ENCODE data around the gene CMTR2. TPM values are rescaled to one million over a fixed set of nuclear protein-coding genes. Genes with fewer than 3 reads are reported as not detected.

CMTR2 gene
- total and polyA plus RNA-seq, 4 donors: 8.8 to 35.7 (median 14.0) TPM

DNA sequence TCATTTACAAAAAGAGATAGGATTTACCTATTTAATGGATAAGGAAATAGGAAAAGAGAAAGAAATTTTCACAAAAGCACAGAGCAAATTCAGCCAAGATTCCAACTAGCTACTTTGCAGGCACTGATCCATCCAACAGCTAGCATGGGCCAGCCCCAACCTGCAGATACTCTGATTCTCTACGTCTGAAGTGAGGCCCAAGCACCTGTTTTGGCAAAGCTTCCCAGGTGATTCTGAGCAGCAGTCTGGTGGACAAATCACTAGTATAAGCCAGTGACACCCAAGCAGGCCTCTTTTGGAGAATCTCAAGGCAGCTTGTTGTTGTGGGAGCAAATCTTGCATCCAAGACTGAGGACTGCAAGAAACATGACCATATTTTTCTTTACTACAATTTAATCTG lies 48.4 kb upstream of the CMTR2 start:
- peaks cover 0 to 2% (median 0%) of the 10 kb centered on the region in 4 donors for H3K9me3 ChIP-seq (ENCODE audit: control insufficient read depth in 4 of 4, insufficient read depth in 3 of 4, low read length in 3 of 4)
- H3K27ac ChIP-seq (ENCODE audit: low read depth in 1 of 2, low read length in 1 of 2): no peak overlapping the region
- H3K27me3 ChIP-seq (ENCODE audit: control insufficient read depth in 3 of 3, insufficient read depth in 3 of 3, low read length in 2 of 3): no peaks in the 10 kb centered on the region
- ATAC-seq (ENCODE audit: insufficient read depth, low FRiP score): no peak
- H3K4me3 ChIP-seq: no peak overlapping the region
- TF ChIP-seq, protein P1, sequence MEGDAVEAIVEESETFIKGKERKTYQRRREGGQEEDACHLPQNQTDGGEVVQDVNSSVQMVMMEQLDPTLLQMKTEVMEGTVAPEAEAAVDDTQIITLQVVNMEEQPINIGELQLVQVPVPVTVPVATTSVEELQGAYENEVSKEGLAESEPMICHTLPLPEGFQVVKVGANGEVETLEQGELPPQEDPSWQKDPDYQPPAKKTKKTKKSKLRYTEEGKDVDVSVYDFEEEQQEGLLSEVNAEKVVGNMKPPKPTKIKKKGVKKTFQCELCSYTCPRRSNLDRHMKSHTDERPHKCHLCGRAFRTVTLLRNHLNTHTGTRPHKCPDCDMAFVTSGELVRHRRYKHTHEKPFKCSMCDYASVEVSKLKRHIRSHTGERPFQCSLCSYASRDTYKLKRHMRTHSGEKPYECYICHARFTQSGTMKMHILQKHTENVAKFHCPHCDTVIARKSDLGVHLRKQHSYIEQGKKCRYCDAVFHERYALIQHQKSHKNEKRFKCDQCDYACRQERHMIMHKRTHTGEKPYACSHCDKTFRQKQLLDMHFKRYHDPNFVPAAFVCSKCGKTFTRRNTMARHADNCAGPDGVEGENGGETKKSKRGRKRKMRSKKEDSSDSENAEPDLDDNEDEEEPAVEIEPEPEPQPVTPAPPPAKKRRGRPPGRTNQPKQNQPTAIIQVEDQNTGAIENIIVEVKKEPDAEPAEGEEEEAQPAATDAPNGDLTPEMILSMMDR (IDR thresholded peaks at IDR 0.05; ENCODE audit: control extremely low read depth, extremely low read depth): no peak
- no peaks in the 10 kb centered on the region for H3K36me3 ChIP-seq (ENCODE audit: control insufficient read depth in 4 of 4, insufficient read depth in 4 of 4, low read length in 4 of 4)
- H3K9ac ChIP-seq (ENCODE audit: insufficient read depth in 1 of 2, low read length in 2 of 2): no peak overlapping the region
- DNase-seq: no peak
- WGBS, 2 donors: 52 to 72% methylated on average over 1 of the region's 1 CpG
- H3K4me1 ChIP-seq (ENCODE audit: control insufficient read depth in 5 of 5, insufficient read depth in 5 of 5, low read length in 5 of 5): no peaks in the 10 kb centered on the region

DNA sequence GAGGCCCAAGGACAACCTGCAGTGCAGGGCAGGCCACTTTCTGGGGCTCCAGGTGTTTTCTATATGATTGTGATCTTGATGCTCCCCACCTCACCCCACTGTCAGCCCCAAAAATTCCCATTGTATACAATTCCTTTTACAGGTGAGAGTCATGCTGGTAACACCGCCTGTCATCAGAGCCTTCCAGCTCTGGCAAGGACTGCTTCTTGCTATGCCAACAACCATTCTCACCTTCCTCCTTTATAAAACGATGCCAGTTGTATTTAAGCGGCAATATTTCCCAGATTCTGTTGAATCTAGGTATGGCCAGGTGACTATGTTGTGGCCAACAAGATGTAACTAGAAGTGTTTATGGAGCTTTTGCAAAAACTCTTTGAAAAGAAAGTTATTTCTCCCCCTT lies 38.9 kb upstream of the CMTR2 start:
- Histone ChIP-seq H3K36me3 (ENCODE audit: control insufficient read depth in 4 of 4, insufficient read depth in 4 of 4, low read length in 4 of 4) (no peaks in the 10 kb centered on the region), H3K9me3 (ENCODE audit: control insufficient read depth in 4 of 4, insufficient read depth in 3 of 4, low read length in 3 of 4) (no peaks in the 10 kb centered on the region), H3K4me1 (ENCODE audit: control insufficient read depth in 5 of 5, insufficient read depth in 5 of 5, low read length in 5 of 5) (no peaks in the 10 kb centered on the region), H3K27ac (ENCODE audit: low read depth in 1 of 2, low read length in 1 of 2) (no peak overlapping the region), H3K27me3 (ENCODE audit: control insufficient read depth in 3 of 3, insufficient read depth in 3 of 3, low read length in 2 of 3) (peaks cover 0 to 8% (median 0%) of the 10 kb centered on the region in 3 donors), H3K9ac (ENCODE audit: insufficient read depth in 1 of 2, low read length in 2 of 2) (no peak overlapping the region), H3K4me3 (no peak overlapping the region)
- TF ChIP-seq, protein P1 (IDR thresholded peaks at IDR 0.05; ENCODE audit: control extremely low read depth, extremely low read depth): no peak
- DNase-seq: no peak
- no peak for ATAC-seq (ENCODE audit: insufficient read depth, low FRiP score)
- WGBS, 2 donors: 90 to 96% methylated on average over 3 of the region's 3 CpGs

DNA sequence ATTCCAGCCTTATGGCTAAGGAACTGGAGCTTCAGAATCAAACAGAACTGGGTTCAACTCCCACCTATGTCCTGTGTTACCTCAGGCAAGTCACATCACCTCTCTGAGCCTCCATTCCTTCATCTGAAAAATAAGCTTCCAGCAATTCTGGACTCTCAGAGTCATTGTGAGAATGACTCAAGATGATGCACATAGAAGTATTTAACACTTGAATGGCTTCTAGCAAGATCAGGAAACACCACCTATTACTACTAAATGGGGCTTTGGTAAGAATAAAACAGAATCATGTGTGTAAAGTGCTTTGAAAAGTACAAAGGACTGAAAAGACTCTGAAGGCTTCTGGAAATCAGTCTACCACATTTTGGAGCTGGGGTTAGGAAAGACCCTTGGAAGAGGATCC lies 38.5 kb upstream of the CMTR2 start:
- Histone ChIP-seq H3K4me3 (no peak overlapping the region), H3K4me1 (ENCODE audit: control insufficient read depth in 5 of 5, insufficient read depth in 5 of 5, low read length in 5 of 5) (no peaks in the 10 kb centered on the region), H3K27ac (ENCODE audit: low read depth in 1 of 2, low read length in 1 of 2) (no peak overlapping the region), H3K36me3 (ENCODE audit: control insufficient read depth in 4 of 4, insufficient read depth in 4 of 4, low read length in 4 of 4) (no peaks in the 10 kb centered on the region), H3K9ac (ENCODE audit: insufficient read depth in 1 of 2, low read length in 2 of 2) (no peak overlapping the region), H3K27me3 (ENCODE audit: control insufficient read depth in 3 of 3, insufficient read depth in 3 of 3, low read length in 2 of 3) (peaks cover 0 to 8% (median 0%) of the 10 kb centered on the region in 3 donors), H3K9me3 (ENCODE audit: control insufficient read depth in 4 of 4, insufficient read depth in 3 of 4, low read length in 3 of 4) (no peaks in the 10 kb centered on the region)
- ATAC-seq (ENCODE audit: insufficient read depth, low FRiP score) (no peak), DNase-seq (no peak)
- TF ChIP-seq, protein P1 (IDR thresholded peaks at IDR 0.05; ENCODE audit: control extremely low read depth, extremely low read depth): no peak

DNA sequence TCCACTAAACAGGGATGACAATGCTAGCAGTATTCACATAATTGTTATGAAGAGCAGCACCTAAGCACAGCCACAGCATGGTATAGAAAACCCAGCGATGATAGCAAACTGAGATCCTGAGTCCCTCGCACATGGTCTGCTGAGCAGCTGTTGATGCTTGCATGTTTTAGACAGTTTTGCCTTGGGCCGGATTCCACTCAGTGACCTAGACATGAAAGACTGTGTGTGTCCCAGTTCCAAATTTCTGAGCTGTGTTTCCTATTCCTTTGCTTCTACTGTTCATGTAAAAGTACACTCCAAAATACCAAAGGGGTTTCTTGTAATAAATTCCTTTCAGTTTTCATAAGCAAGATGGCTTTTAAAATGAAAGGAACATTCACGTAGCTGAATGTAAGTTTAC lies 30.8 kb upstream of the CMTR2 start:
- ATAC-seq (ENCODE audit: insufficient read depth, low FRiP score) (no peak), DNase-seq (no peak)
- H3K36me3 ChIP-seq (ENCODE audit: control insufficient read depth in 4 of 4, insufficient read depth in 4 of 4, low read length in 4 of 4): no peaks in the 10 kb centered on the region
- H3K4me3 ChIP-seq: no peak overlapping the region
- no peaks in the 10 kb centered on the region for H3K4me1 ChIP-seq (ENCODE audit: control insufficient read depth in 5 of 5, insufficient read depth in 5 of 5, low read length in 5 of 5)
- no peaks in the 10 kb centered on the region for H3K27me3 ChIP-seq (ENCODE audit: control insufficient read depth in 3 of 3, insufficient read depth in 3 of 3, low read length in 2 of 3)
- TF ChIP-seq, protein P1 (IDR thresholded peaks at IDR 0.05; ENCODE audit: control extremely low read depth, extremely low read depth): no peak
- H3K9ac ChIP-seq (ENCODE audit: insufficient read depth in 1 of 2, low read length in 2 of 2): no peak overlapping the region
- WGBS, 2 donors: 85 to 88% methylated on average over 4 of the region's 4 CpGs
- no peaks in the 10 kb centered on the region for H3K9me3 ChIP-seq (ENCODE audit: control insufficient read depth in 4 of 4, insufficient read depth in 3 of 4, low read length in 3 of 4)
- no peak overlapping the region for H3K27ac ChIP-seq (ENCODE audit: low read depth in 1 of 2, low read length in 1 of 2)
